Ishikawa (cell line): ENCODE data around the gene ISOC2.

Experiments used
- CEBPB ChIP-seq: IDR thresholded peaks from 2 replicates; pipeline ENCODE4 v1.6.1; 2012
- EP300 ChIP-seq: IDR thresholded peaks from 2 replicates; pipeline ENCODE4 v1.6.1; 2012; ENCODE audit warnings: borderline replicate concordance
- MAX ChIP-seq: IDR thresholded peaks from 2 replicates; pipeline ENCODE4 v1.6.1; 2012
- USF1 ChIP-seq: IDR thresholded peaks from 2 replicates; pipeline ENCODE4 v1.6.1; 2012

- TF ChIP-seq MAX = no peak
- TF ChIP-seq USF1 = no peak
- TF ChIP-seq CEBPB = no peak
- no peak for TF ChIP-seq EP300
Observed at GRCh38 chr19:55471266-55471665, 9.8 kb upstream of the ISOC2 start.
